Measurements from ENCODE around the gene ZNF423.
A peak's percentile ranks its signal among the peaks of the same experiment; 100 is the strongest.

Gene ZNF423

DNA sequence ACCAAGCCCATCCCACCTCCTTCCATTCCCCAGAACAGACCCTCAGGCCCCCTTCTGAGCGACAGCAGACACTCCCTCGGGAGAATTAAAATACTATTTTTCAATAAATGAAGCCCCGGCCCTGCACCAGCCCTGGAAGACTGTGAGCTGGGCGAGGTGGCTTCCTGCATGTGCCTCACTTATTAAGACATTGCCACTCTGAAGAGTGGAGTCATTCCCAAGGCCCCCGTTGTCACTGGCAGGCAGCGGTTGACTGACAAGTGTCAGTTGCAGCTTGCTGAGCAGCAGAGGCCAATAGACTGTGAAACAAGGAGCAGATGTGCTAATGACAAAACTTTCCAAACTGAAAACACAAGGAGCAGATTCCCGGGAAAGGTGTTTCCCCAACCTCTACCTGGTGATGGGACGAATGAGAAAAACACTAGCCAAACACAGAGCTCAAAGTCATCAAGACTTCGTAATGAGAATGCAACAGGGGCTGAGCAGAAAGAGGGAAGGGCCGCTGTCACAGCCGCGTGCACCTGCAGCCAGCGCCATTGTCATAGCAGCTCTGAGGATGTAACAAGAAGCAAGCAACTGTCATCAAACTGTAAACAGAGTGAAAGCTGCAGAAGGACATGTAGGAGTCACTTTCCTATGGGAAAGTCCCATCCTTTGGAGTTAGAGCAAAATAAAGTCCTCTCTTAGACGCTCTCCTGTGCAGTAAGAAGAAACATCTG, 250.2 kb downstream of the ZNF423 start:
- DNase-seq (ENCODE audit: low read depth in 1 of 2, low spot score in 1 of 2): no peak
- TF ChIP-seq JUND (IDR thresholded peaks at IDR 0.05; ENCODE audit: low read depth): no peak
- in situ Hi-C loops (cut with HindIII; ENCODE audit: low pct_unique_long_range_greater_than_20kb, low sequenced_read_pairs): no loop called here

DNA sequence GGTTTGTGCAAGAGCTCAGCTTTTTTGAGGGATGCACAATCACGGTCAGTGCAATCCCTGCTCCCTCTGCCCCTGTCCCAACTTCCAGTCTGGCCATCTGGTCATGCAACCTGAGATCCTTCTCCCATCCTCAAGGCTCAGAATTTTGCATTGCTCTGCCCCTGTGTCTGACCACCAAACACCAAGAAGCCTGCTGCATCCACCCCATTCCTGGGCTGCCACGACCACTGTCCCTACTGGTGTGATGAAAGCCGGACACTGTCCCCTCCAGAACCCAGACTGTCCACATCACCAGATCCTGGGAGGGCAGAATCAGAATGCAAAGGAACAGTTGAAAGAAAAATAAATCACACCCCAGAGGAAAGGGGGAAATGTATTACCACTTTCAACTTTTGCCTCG, 251.3 kb downstream of the ZNF423 start:
- TF ChIP-seq JUND (IDR thresholded peaks at IDR 0.05; ENCODE audit: low read depth): no peak

DNA sequence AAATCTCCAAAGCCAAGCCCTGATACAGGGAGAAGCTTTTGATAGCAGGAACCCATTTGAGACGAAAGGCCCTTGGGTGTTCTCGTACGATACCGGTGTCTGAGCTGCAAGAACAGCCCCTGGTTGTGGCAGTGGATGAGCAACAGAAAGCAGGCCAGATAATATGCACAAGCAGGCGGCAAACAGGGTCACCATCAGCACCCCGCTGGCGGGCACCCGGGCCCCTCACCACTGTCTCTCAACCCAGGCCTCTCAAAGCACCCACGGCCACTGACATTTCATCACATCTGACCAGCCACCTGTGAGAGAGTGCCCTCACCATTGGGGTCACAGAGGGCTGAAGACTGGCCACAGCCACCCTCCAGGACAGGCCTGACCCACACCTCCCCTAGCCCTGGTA, 252.0 kb downstream of the ZNF423 start:
- no peak for TF ChIP-seq JUND (IDR thresholded peaks at IDR 0.05; ENCODE audit: low read depth)
- no peak for DNase-seq (ENCODE audit: low read depth in 1 of 2, low spot score in 1 of 2)
- in situ Hi-C loops (cut with HindIII; ENCODE audit: low pct_unique_long_range_greater_than_20kb, low sequenced_read_pairs): no loop called here

More for the DNA sequence above, 251.3 kb downstream of the ZNF423 start:
- in situ Hi-C loops (cut with HindIII; ENCODE audit: low pct_unique_long_range_greater_than_20kb, low sequenced_read_pairs): no loop called here
- no peak for DNase-seq (ENCODE audit: low read depth in 1 of 2, low spot score in 1 of 2)

- DNase-seq (ENCODE audit: low read depth in 1 of 2, low spot score in 1 of 2): no peak
- no peak for TF ChIP-seq JUND (IDR thresholded peaks at IDR 0.05; ENCODE audit: low read depth)
- in situ Hi-C loops (cut with HindIII; ENCODE audit: low pct_unique_long_range_greater_than_20kb, low sequenced_read_pairs): no loop called here
Observed at GRCh38 chr16:49602976-49603310, 253.0 kb downstream of the ZNF423 start.

GRCh38 chr16:49602201-49602975, 253.5 kb downstream of the ZNF423 start:
- in situ Hi-C loops (cut with HindIII; ENCODE audit: low pct_unique_long_range_greater_than_20kb, low sequenced_read_pairs): no loop called here
- TF ChIP-seq JUND (IDR thresholded peaks at IDR 0.05; ENCODE audit: low read depth): no peak
- peak in 1 of 2 experiments; percentile 2 for DNase-seq (ENCODE audit: low read depth in 1 of 2, low spot score in 1 of 2)

DNA sequence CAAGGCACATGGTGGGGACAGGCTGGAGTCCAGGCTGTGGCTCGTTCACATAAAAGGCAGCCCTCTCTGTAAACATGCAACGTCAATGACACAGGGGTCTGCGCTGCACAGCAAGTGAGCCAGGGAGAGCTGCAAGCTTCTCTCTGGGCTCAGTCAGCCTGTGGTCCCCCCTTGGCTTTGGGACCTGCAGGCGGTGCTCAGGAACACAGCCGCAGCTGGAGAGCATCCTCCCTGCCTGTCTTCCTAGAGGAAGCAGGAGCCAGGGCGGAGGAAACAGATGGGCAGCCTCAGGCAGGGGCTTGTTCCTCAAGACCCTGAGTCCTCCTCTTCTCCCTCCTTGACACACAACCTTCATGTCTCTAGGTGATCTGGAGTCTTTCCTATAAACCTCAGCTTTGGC, 254.3 kb downstream of the ZNF423 start:
- TF ChIP-seq JUND (IDR thresholded peaks at IDR 0.05; ENCODE audit: low read depth): no peak
- in situ Hi-C loops (cut with HindIII; ENCODE audit: low pct_unique_long_range_greater_than_20kb, low sequenced_read_pairs): no loop called here

GRCh38 chr16:49600976-49601375, 254.9 kb downstream of the ZNF423 start:
- in situ Hi-C loops (cut with HindIII; ENCODE audit: low pct_unique_long_range_greater_than_20kb, low sequenced_read_pairs): no loop called here
- no peak for DNase-seq (ENCODE audit: low read depth in 1 of 2, low spot score in 1 of 2)
- no peak for TF ChIP-seq JUND (IDR thresholded peaks at IDR 0.05; ENCODE audit: low read depth)

More for the DNA sequence above, 254.3 kb downstream of the ZNF423 start:
- DNase-seq (ENCODE audit: low read depth in 1 of 2, low spot score in 1 of 2): no peak

DNA sequence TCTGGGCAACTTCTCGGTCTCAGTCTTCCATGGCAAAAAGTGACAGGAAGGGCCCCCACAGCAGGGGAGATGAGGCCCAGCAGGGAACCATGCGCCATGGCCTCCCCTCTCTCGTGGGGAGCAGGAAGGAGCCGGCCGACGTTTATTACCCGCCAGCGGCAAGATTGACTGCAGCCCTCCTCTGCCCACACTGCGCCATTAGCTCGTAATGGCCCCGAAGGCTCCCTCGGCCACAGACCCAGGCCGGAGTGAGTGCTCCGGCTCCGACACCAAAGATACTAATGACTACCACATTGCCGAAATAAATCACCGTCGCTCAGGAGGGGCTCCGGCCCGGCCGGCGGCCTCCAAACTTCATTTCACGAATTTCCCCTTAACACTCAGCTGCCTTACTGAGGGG, 255.4 kb downstream of the ZNF423 start:
- in situ Hi-C loops (cut with HindIII; ENCODE audit: low pct_unique_long_range_greater_than_20kb, low sequenced_read_pairs): no loop called here
- no peak for DNase-seq (ENCODE audit: low read depth in 1 of 2, low spot score in 1 of 2)
- no peak for TF ChIP-seq JUND (IDR thresholded peaks at IDR 0.05; ENCODE audit: low read depth)

- in situ Hi-C loops (cut with HindIII; ENCODE audit: low pct_unique_long_range_greater_than_20kb, low sequenced_read_pairs): no loop called here
- DNase-seq (ENCODE audit: low read depth in 1 of 2, low spot score in 1 of 2): no peak
- no peak for TF ChIP-seq JUND (IDR thresholded peaks at IDR 0.05; ENCODE audit: low read depth)
Observed at GRCh38 chr16:49599704-49600103, 256.2 kb downstream of the ZNF423 start.

DNA sequence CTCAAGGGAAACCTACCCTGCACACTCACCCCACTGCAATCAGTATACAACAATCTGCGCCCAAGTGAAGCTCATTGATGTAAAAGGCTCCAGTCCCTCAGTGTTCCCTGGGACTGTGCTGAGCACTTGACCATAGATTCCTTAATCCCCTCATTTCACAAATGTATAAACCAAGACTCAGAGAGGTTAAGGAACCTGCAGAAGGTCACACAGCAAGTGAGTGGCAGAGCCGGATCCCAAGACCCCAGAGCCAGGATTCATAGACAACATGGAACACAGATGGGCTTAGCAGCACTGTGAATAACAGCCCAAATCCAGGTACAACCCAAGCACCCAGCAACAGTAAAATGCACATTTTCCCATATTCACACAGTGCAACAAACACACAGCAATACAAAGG, 256.6 kb downstream of the ZNF423 start:
- in situ Hi-C loops (cut with HindIII; ENCODE audit: low pct_unique_long_range_greater_than_20kb, low sequenced_read_pairs): no loop called here
- no peak for DNase-seq (ENCODE audit: low read depth in 1 of 2, low spot score in 1 of 2)

DNA sequence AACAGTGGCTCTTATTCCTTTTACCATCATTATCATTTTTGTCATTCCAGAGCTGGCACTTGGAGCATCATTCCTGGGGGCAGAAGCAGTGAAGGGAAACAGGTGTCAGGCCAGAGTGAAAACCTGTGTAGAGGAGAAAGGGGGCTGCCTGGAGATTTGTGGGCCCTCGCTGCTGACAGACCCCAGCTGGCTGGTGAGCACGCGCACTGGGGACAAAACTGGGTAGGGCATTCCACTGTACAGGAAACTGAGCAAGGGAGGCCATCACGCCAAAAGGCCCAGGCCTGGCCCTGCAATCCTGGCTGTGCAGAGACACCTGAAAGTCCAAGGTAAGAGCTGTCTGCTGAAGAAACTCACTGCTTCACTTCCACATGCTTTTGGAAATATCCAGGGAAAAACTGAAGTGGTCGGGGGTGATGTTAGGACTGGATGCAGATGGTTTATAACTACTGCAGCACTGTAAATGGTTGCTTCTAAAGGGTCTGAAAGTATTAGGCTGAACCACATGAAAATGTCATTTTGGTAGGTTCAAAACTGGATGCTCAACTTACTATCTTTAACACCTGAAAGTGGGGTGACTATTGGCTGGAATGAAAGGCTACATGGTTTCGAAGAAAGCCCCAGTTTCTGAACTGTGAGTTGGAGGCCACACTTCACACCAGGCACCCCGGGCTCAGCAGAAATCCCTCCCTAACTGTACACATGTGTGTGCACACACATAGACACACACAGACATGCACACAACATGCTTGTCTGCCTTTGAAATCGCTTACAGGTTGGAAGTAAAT, 257.3 kb downstream of the ZNF423 start:
- in situ Hi-C loops (cut with HindIII; ENCODE audit: low pct_unique_long_range_greater_than_20kb, low sequenced_read_pairs): no loop called here
- no peak for TF ChIP-seq JUND (IDR thresholded peaks at IDR 0.05; ENCODE audit: low read depth)
- DNase-seq (ENCODE audit: low read depth in 1 of 2, low spot score in 1 of 2): no peak

More for the DNA sequence above, 256.6 kb downstream of the ZNF423 start:
- TF ChIP-seq JUND (IDR thresholded peaks at IDR 0.05; ENCODE audit: low read depth): no peak

DNA sequence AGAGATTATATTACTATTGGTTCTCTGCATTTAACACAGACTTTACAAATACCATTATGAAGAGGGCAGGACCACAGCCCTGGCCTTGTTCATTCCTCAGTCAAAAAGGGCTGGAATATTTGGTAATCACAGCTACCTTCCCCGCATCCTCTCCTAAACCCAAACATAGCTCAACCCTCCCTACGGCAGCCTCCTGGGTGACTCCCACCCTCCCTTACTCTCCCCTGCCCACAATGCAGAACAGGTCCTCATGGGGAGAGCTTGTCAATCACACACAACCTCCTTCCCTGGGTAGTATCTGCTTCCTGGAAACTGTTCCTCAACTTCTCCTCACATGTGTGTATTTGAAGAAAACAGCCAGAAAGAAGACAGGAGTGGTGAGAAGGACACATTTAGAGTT, 258.1 kb downstream of the ZNF423 start:
- in situ Hi-C loops (cut with HindIII; ENCODE audit: low pct_unique_long_range_greater_than_20kb, low sequenced_read_pairs): no loop called here
- no peak for TF ChIP-seq JUND (IDR thresholded peaks at IDR 0.05; ENCODE audit: low read depth)
- no peak for DNase-seq (ENCODE audit: low read depth in 1 of 2, low spot score in 1 of 2)

All from T47D (cell line).